Upper lobe of left lung (tissue), 4 donors: ENCODE data around the gene CLEC3A.

Experiments
- EP300 ChIP-seq, 4 donors: sonication (generic); formaldehyde crosslinking; IDR thresholded peaks; one replicate each; pipeline ENCODE4 v1.5.1; 2017; ENCODE audit warnings: antibody characterized with exemption in 4 of 4, control low read depth in 2 of 4
- POLR2A ChIP-seq, 4 donors: fragments of 450-650 bp; IDR thresholded peaks; one replicate each; pipeline ENCODE4 v1.5.1; 2016 to 2017; ENCODE audit warnings: antibody characterized with exemption in 4 of 4, mild to moderate bottlenecking in 2 of 4
- POLR2AphosphoS5 ChIP-seq, 2 donors: sonication (generic); formaldehyde crosslinking; IDR thresholded peaks; one replicate each; pipeline ENCODE4 v1.5.1; 2017; ENCODE audit warnings: antibody characterized with exemption in 2 of 2
- TF ChIP-seq, protein P1 (sequence below), 6 experiments: fragments of 450-650 bp in 4 of 6; fragments of 200-600 bp in 2 of 6; sonication (generic) in 2 of 6; IDR thresholded peaks; one replicate each; pipeline ENCODE4 v1.5.1; 2016 to 2019; ENCODE audit warnings: antibody characterized with exemption in 6 of 6

DNA sequence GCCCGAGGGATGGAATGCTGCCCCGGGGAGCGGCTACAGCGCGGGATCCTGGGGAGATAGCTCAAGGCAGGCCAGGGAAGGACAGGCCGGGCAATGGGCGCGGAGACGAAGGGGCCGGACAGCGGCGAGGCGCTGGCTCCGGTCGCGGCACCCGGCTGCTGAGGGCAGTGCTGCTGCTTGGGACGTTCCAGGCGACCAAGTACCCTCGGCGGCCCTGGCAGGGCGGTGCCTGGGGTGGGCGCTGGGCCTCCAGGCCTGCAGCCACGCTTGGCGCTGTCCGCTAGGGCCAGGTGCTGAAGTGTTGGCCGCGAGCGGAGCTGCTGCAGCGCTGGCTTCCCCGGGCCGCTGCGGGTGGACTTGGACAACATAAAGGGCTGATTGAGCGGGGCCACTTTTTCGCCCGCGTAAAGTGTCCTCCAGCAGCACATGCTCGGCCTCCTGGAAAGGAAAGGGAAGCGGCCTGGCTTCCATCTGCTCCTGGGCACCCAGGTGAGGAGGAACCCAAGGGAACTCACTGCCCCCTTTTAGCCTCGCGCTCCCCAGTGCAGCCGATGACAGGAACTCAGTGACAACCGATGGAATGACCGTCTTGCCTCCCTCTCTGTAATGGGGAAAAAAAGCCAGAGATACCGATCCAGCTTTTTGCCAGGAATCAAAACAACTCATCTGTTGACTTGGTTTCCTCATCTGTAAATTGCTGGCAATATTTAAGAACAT lies 23.7 kb downstream of the CLEC3A start:
- TF ChIP-seq, protein P1, sequence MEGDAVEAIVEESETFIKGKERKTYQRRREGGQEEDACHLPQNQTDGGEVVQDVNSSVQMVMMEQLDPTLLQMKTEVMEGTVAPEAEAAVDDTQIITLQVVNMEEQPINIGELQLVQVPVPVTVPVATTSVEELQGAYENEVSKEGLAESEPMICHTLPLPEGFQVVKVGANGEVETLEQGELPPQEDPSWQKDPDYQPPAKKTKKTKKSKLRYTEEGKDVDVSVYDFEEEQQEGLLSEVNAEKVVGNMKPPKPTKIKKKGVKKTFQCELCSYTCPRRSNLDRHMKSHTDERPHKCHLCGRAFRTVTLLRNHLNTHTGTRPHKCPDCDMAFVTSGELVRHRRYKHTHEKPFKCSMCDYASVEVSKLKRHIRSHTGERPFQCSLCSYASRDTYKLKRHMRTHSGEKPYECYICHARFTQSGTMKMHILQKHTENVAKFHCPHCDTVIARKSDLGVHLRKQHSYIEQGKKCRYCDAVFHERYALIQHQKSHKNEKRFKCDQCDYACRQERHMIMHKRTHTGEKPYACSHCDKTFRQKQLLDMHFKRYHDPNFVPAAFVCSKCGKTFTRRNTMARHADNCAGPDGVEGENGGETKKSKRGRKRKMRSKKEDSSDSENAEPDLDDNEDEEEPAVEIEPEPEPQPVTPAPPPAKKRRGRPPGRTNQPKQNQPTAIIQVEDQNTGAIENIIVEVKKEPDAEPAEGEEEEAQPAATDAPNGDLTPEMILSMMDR (IDR thresholded peaks at IDR 0.05), result no peak
- TF ChIP-seq POLR2A (IDR thresholded peaks at IDR 0.05) (no peak), EP300 (IDR thresholded peaks at IDR 0.05) (no peak), POLR2AphosphoS5 (IDR thresholded peaks at IDR 0.05) (no peak)
